Measurements from ENCODE around the gene TOPAZ1.

DNA sequence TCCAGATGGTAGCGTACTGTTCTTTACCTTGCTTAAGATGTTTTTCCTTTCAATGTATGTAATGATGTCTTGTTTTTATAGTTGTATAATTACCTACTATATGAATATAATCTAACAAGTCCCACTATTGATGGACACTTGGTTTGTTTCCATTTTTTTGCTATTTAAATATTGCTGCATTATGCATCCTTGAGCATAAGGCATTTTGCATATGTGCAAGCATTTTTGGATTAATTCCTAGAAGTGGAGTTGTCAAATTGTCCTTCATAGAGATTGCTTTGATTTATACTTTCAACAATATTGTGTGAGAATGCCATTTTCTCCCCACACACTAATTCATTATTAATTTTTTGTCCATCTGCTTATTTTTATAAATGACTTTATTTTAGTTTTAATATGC is 17.7 kb downstream of the TOPAZ1 start:
- TF ChIP-seq, protein P1, sequence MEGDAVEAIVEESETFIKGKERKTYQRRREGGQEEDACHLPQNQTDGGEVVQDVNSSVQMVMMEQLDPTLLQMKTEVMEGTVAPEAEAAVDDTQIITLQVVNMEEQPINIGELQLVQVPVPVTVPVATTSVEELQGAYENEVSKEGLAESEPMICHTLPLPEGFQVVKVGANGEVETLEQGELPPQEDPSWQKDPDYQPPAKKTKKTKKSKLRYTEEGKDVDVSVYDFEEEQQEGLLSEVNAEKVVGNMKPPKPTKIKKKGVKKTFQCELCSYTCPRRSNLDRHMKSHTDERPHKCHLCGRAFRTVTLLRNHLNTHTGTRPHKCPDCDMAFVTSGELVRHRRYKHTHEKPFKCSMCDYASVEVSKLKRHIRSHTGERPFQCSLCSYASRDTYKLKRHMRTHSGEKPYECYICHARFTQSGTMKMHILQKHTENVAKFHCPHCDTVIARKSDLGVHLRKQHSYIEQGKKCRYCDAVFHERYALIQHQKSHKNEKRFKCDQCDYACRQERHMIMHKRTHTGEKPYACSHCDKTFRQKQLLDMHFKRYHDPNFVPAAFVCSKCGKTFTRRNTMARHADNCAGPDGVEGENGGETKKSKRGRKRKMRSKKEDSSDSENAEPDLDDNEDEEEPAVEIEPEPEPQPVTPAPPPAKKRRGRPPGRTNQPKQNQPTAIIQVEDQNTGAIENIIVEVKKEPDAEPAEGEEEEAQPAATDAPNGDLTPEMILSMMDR (IDR thresholded peaks at IDR 0.05) = no peak
- TF ChIP-seq POLR2A (IDR thresholded peaks at IDR 0.05) = no peak

All from right lobe of liver (tissue), 4 donors.